Measurements from ENCODE around the gene TAMM41.
"Not testable (repeated sequence)": the region's sequence is repeated elsewhere in the genome, so short reads cannot be mapped to it uniquely, and the experiment has no call there.

The TAMM41 gene

DNA sequence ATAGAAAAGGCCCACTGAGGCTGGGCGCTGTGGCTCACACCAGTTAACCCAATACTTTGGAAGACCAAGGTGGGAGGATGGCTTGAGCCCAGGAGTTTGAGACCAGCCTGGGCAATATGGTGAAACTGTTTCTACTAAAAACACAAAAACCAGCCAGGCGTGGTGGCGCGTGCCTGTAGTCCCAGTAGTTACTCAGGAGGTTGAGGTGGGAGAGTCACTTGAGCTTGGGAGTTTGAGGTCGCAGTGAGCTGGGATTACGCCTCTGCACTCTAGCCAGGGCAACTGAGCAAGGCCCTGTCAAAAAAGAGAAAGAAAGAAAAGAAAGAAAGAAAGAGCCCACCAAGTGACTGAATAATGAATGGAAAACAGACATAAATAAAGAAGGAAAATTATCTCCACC lies 32.0 kb downstream of the TAMM41 start:
- no peak for DNase-seq (ENCODE audit: low read depth)

DNA sequence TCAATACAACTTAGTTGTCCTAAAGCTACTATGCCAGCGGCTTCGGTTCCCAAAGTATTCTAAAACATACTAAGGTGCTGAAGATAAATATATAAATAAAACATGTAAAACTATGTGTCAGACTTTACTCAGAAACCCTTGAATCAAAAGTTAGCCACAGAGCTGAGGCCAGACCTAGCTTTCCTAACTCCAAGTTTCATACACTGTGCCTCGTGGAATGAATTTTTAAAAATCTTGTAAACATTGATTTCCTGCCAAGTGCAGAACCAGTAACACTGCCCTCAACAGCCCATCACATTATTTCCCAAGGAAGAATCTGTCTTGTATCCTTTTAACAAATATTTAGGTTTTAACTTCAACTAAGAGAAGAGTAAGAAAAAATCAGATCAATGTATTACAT lies 36.4 kb downstream of the TAMM41 start:
- no peak for DNase-seq (ENCODE audit: low read depth)

DNA sequence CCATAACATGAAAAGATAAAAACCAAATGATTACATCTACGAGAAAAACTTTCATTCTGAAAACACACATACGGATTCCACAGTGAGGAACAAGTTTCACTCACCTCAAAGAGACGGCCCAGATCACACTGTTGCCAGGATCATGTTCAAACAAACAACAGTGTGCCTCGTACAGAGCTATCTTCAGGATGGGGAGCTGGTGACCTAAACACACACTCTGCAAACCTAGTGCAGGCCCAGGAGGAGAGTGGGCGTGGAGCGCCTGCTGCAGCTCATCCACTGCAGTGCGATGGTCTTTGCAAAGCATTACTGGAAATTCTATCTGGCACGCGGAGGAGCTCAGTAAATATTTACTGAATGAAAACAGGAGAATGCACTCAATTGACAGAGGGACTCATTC lies 38.5 kb downstream of the TAMM41 start:
- DNase-seq (ENCODE audit: low read depth): no peak

DNA sequence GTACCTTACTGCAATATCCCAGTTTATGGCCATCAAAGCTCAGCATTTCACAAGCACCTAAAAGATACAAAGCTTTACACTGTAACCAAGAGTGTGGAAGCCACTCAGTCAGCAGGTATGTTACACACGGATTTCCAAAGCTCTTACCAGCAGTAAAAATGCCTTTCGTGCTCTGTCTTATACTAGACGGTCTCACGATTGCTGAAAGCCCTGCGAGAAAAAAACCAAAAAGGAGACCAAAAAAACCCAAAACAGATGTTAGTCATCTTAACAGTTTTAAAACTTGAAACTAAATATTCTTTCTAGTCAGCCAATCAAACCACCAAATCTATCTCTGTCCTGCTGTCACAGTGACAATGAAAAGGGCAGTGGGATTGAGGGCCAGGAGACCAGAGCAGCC lies 39.0 kb downstream of the TAMM41 start:
- DNase-seq (ENCODE audit: low read depth): no peak

DNA sequence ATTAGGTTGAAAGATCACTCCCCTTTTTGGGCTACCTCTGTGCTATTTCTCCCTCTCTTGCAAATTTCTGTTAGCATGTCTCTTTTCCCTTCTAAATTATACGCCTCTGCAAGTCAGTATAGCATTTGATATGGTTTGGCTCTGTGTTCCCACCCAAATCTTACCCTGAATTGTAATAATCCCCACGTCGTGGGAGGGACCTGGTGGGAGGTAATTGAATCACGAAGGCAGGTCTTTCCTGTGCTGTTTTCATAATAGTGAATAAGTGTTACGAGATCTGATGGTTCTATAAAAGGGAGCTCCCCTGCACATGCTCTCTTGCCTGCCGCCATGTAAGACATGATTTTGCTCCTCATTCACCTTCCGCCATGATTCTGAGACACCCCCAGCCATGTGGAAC lies 41.0 kb downstream of the TAMM41 start:
- DNase-seq (ENCODE audit: low read depth): no peak

DNA sequence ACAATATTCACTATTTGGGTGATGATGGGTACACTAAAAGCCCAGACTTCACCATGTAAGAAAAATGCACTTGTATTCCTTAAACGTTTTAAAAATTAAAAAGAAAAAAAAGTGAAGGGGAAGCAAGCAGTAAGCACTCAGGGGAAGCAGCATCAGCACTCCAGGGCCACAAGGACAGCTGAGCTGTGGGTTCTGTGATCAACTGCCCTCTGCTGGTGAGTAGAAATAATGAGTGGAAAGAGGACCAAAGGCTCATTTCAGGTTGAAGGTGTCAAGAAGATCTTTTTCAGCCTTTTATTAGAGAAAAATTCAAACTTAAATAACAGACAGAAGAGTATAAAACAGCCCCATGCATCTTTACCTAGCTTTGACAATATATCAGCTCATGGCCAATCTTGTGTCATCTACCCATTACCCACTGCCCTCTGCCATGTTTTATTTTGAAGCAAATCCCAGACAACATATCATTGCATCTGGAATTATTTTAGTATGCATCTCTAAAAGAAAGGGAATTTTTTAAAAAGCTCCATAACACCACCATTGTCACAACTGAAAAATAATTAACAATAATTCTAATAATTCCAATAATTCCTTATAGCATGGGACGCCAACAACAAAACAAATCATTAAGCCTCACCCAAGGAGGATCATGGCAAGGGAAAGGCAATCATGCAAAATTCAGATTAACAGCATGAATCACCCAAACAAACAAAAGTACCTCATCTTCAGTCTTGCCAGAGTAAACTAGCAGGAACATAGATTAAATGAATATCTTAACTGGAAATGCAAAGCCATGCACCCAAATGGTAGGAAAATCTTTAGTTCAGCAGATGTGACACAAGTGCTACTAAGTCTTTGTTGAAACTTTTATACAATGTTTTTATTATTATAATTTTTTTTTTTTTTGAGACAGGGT lies 42.5 kb downstream of the TAMM41 start:
- DNase-seq (ENCODE audit: low read depth): no peak

DNA sequence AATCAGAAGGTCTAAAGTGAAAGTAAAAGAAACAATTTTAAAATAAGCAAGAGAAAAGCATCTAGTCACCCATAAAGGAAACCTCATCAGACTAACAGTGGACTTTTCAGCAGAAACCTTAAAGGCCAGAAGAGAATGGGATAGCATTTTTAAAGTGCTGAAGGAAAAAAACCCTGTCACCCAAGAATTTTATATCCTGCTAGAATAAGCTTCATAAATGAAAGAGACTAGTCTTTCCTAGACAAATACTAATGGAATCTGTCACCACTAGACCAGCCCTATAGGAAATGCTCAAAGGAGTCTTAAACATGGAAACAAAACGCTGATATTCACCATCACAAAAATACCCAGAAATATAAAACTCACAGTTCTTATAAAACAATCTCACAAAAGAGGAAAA lies 46.9 kb downstream of the TAMM41 start:
- no peak for DNase-seq (ENCODE audit: low read depth)

DNA sequence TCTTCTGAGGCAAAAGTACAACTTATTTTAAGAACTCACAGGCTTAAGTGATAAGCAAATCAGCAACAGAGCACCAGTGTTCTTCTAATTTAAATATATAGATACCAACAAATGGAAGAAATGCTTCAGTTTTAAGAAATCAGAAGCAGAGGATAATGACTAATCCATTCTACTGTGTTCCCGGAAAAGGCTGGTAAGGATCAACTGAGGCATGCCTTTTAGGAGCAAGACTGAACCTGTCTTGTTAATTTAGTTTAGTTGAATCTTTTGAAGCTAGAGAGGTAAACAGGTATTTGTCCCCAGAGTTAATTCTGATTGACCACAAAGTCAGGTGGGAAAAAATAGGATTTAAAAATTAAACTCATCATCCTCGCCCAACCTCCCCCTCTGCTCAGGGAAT lies 51.8 kb downstream of the TAMM41 start:
- no peak for DNase-seq (ENCODE audit: low read depth)

DNA sequence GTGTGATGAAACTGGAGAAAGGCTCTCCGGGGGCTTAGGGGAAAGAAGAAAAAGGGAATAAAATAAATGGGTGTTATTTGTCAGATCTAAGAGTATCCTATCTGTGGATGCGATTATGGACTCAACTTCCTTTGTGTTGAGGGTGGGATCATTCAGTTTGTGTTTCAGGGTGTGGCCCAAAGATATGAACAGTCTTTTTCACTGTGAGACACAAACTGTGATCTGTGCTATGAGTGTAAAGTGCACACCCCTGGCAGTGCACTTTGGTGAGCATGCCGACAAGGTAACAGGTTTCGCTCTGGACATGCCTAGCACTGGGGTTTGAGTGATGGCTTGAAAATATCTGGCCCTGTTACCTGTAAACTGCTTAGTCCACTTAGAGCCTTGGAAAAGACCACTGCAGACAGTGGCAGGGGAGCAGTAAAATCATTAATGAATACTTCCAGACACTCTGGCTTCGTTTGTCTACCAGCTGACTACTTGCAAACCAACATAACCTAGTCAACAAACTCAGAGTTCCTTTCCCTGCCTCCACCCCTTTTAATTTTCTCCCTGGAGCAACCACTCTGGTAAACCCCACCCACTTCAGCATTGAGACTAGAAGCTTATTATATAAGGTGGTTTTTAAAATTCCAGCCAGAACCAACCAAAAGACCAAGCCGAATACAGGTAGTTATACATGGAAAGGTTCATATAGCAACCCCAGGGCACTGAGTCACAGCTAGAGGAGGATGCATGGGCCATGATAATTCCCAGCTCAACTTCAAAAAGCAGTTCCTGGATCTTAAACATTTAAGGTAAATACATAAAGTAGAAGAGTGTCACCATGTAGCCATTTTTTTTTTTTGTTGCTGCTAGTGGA lies 55.1 kb downstream of the TAMM41 start:
- DNase-seq (ENCODE audit: low read depth): no peak

DNA sequence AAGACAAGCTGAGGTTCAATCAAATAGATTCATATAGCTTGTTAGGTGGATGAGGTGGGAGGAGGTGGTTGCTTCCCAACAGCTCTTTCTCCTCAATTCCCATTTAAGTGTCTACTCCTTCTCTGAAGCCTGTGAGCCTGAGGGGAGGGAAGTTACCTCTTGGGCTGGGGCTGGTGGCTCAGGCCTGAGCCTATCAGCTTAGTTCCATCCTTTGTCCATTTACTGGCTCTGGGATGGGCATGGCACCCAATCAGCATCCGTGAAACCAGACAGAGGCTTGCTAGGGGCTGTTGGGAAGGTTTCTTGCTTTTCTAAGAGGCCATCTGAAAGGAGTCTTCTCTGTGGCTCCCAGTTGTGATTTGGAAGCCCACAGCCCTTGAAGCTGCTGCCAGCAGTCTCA lies 57.3 kb downstream of the TAMM41 start:
- no peak for DNase-seq (ENCODE audit: low read depth)

DNA sequence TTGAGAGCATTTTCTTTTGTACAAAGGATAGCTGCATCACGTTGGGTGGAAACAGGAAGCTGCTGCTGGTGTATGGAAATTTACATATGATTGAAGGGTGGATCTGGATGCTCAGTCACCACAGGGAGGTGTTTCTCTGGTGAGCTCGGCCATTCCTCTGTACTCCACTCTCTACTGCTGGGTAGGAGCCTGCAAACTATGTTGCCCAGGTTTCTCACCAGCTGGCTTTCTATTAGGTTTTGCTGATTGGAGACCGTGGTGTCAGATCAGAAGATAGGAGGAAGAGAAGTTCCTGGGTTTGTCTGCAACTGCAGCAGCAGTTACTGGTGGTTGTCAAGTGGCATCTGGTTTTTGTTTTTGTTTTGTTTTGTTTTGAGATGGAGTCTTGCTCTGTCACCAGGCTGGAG lies 61.7 kb downstream of the TAMM41 start:
- DNase-seq (ENCODE audit: low read depth): no peak

DNA sequence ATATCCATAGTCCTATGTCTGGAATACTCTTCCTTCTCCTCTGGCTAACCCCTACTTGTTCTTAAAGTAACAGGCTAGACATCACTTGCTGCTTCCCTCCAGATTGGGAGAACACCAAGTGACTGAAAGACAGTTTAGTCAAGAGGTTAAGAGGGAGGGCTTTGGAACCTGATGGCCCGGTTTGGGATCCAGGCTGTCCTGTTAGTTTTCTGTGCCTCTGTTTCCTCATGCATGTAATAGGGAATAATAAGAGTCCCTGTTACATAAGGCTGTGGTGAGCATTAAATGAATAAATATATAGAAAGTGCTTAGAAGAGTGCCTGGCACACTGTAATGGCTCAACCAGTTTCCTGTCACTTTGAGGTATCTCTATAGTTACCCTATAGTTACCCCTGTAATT lies 66.3 kb downstream of the TAMM41 start:
- no peak for DNase-seq (ENCODE audit: low read depth)

DNA sequence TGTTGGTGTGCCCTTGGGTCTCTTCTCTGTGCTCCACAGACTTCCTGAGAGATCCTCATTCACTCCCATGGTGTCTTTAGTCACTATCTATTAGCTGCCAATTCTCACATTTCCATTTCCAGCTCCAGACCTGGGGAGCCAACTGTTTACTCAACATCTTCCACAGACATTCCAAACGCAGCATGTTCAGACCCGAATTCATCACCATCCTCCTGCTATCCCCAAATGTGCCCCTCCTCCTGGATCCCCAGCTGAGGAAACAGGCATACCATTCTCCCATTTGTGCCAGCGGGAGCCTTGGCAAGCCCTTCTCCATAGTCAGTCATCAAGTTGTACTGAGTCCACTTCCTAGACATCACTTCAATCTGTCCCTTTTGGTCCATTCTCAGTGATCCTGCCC lies 67.1 kb downstream of the TAMM41 start:
- DNase-seq (ENCODE audit: low read depth): no peak

DNA sequence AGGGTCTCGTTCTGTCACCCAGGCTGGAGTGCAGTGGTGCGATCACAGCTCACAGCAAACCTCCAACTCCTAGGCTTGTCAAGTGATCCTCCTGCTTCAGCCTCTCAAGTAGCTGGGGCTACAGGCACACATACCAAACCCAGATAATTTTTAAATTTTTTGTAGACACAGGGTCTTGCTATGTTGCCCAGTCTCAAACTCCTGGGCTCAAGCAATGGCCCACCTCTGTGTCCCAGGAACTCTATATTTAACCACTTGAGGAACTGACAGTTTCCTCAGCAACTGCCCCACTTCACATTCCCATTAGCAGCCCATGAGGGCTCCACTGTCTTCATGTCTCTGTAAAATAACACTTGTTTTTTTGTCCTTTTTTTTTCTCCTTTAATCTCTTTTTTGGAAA lies 68.4 kb downstream of the TAMM41 start:
- no peak for DNase-seq (ENCODE audit: low read depth)

DNA sequence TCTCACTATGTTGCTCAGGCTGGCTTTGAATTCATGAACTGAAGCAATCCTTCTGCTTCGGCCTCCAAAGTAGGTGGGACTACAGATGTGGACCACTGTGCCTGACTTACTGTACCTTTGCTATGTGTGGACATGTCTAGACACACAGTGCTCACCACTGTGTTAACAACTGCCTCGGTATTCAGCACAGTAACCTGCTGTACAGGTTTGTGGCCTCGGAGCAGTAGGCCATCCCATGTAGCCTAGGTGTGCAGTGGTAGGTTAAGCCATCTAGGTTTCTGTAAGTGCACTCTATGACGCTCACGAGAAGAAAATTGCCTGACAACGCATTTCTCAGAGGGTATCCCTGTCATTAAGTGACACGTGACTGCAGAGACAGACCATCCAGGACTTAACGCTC lies 70.3 kb downstream of the TAMM41 start:
- DNase-seq (ENCODE audit: low read depth): no peak

DNA sequence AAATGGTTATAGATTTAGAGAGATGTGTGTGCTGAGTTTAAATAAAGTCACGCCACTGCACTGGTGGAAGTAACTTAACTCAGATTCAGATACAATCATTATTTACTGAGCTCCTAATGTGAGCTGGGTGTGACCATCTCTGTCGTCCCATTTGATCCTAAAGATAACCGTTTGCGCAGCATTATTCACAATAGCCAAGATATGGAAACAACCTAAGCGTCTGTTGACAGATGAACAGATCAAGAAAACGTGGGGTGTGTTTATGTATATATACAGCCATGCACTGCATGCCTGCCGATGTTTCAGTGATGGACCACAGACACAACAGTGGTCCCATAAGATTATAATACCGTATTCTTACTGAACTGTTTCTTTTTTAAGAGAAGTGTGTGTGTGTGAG lies 71.2 kb downstream of the TAMM41 start:
- DNase-seq (ENCODE audit: low read depth): no peak

DNA sequence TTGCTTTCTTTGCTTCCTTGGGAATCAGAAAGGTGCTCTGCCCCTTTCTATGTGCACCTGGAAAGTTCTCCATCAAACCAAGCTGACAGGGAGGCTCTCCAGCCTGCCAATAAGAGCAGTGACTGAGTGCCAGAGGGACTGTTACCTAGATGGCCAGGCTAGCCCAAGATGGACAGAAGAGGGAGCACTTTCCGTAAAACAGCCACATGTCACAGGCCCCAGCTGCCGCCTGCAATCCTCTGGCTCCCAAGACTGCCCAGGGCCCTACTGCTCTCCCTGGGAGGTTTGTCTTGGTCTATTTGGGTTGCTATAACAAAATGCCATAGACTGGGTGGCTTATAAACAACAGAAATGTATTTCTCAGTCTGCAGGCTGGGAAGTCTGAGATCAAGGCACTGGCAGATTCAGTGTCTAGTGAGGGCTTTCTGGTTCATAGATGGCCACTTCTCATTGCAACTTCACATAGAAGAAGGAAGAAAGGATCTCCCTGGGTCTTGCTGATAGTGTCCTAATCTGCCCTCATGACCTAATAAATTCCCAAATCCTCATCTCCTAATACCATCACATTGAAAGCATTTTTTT lies 72.3 kb downstream of the TAMM41 start:
- DNase-seq (ENCODE audit: low read depth): no peak

DNA sequence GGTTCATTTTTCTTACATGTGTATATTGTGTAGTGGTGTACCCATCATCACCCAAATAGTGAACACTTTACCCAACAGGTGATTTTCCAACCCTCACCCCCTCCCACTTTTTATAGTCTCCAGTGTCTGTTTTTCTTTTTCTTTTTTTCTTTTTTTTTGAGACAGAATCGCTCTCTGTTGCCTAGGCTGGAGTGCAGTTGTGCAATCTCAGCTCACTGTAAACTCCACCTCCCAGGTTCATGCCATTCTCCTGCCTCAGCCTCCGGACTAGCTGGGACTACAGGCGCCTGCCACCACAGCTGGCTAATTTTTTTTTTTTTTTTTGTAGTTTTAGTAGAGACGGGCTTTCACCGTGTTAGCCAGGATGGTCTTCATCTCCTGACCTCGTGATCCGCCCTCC lies 74.8 kb downstream of the TAMM41 start:
- not testable (repeated sequence) for DNase-seq (ENCODE audit: low read depth)

DNA sequence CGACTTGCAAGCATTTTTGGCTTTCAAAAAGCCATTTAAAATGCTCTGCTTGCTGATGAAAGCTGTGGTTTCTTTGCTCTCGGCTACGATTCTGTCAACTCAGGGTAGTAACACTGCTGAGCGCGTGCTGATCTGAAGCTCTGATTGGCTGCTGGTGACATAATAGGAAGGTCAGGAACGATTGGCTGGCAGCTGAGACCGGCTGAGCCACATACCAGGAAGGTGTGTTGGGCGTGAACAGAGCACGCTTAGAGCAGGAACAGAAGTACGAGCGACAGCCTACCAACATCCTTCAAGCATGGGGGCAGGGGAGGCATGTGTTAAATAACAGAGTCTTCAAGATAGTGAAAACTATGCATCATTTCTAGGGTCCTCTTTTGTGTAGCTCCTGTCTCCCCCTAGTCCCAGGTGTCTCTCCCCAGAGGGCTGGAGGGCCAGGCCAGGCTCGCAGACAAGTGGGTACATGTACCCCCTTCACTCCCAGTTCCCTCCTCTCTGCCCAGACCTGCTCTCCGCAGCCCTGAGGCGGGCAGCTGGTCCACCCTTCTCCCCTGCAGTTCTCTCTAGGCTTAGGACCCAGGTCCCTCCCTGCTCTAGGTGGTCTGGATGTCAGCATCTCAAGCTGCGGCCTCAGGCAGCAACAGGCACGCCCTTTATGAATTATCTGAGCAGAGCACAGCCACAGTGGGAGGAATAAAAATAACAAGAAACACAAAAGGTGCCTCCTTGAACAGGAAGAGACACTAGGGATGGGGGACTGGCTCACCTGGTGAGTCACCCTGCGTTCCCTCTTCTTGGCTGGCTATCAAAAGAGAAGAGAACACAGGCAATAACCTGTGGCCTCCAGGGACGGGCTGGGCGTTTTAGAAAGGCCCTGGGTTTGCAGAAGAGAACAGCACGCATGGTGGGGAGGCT lies 76.0 kb downstream of the TAMM41 start:
- peak; percentile 61 for DNase-seq (ENCODE audit: low read depth)

DNA sequence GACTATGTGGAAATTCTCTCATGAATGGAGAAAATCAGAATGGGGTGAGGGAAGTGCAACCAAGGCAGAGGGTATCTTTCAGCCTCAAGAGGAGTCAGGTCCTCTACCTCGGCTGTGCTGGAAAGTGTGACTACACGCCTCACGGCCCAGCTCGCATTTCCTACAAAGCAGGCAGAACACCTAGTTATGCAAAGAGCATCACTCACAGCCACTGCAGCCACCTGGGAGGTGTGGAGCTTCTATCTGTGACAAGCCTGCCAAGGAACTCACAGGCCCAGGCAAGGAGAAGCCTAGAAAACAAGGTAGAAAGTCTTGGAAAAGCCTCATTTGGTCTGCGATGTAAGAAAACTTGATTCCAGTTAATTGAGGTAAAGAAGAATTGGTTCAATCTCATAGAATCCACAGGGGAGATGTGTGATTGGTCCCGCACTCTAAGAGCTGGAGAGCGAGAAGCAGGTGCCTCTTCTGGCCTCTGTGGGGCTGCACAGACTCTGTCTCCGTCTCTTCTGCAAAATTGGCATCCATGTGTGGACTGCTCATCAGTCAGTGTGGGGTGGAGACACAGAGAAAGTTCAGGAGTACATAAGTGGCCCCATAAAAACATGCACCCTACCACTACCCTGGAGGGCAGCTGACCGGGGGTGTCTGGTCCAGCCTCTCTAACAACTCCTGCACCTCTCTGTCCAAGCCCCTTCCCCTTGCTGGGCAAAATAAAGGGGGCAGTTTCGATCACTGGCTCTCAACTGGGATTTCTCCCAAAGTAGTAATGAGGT lies 76.8 kb downstream of the TAMM41 start:
- no peak for DNase-seq (ENCODE audit: low read depth)

DNA sequence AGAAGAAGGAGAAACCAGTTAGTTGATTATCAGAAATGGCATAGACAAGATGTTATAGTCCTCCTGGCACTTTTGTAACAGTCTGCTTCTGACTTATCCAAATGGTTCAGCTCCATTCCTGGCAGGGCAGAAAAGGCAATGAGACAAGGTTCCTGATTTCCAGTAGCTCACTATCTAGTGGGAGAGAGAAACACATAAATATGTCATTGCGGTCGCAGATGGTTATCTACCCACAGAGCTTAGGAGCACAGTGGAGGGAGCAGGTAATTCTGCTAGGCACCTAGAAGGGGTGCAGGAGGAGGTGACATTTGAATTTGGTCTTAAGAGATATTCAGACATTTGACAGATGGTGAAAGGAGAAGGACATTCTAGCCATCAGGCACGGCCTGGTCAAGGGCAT lies 78.1 kb downstream of the TAMM41 start:
- no peak for DNase-seq (ENCODE audit: low read depth)

Data from activated T-cell treated with anti-CD3 and anti-CD28 coated beads for 48 hours (primary cell).